ENCODE data around the gene CAPN2.

Gene CAPN2

GRCh38 chr1:223712194-223712849, at the start of gene CAPN2:
Gene CAPN2, plus strand, starts transcription at chr1:223712539. Its CDS starts 102 bp downstream, at chr1:223712641.
- peak in 1 of 2 experiments; percentile 58 for DNase-seq (ENCODE audit: low read depth in 2 of 2)

- no peak for DNase-seq (ENCODE audit: low read depth in 2 of 2)
These were observed 49.4 kb upstream of the CAPN2 start for GRCh38 chr1:223662943-223663342.

- DNase-seq (ENCODE audit: low read depth in 2 of 2) = no peak
These were observed 48.2 kb upstream of the CAPN2 start for GRCh38 chr1:223664106-223664505.

GRCh38 chr1:223665592-223666312, 46.6 kb upstream of the CAPN2 start, which contains the start of gene CAPN8:
Gene CAPN8, minus strand, starts transcription at chr1:223665701. Its CDS starts 55 bp downstream, at chr1:223665646.
- no peak for DNase-seq (ENCODE audit: low read depth in 2 of 2)

GRCh38 chr1:223667484-223668182, 44.7 kb upstream of the CAPN2 start:
- DNase-seq (ENCODE audit: low read depth in 2 of 2) = no peak

GRCh38 chr1:223669003-223669795, 43.1 kb upstream of the CAPN2 start:
- DNase-seq (ENCODE audit: low read depth in 2 of 2) = no peak

- no peak for DNase-seq (ENCODE audit: low read depth in 2 of 2)
These were observed 41.7 kb upstream of the CAPN2 start for GRCh38 chr1:223670458-223671159.

- no peak for DNase-seq (ENCODE audit: low read depth in 2 of 2)
These were observed 38.0 kb upstream of the CAPN2 start for GRCh38 chr1:223674119-223674890.

GRCh38 chr1:223678841-223679240, 33.5 kb upstream of the CAPN2 start:
- DNase-seq (ENCODE audit: low read depth in 2 of 2) = no peak

GRCh38 chr1:223680188-223680587, 32.2 kb upstream of the CAPN2 start:
- DNase-seq (ENCODE audit: low read depth in 2 of 2) = no peak

GRCh38 chr1:223682502-223682901, 29.8 kb upstream of the CAPN2 start:
- DNase-seq (ENCODE audit: low read depth in 2 of 2) = no peak

GRCh38 chr1:223683586-223684487, 28.5 kb upstream of the CAPN2 start:
- DNase-seq (ENCODE audit: low read depth in 2 of 2) = no peak

- DNase-seq (ENCODE audit: low read depth in 2 of 2) = no peak
These were observed 27.9 kb upstream of the CAPN2 start for GRCh38 chr1:223684488-223684792.

- DNase-seq (ENCODE audit: low read depth in 2 of 2) = no peak
These were observed 21.2 kb upstream of the CAPN2 start for GRCh38 chr1:223691121-223691520.

- no peak for DNase-seq (ENCODE audit: low read depth in 2 of 2)
These were observed 17.3 kb upstream of the CAPN2 start for GRCh38 chr1:223695014-223695548.

GRCh38 chr1:223695941-223696340, 16.4 kb upstream of the CAPN2 start:
- no peak for DNase-seq (ENCODE audit: low read depth in 2 of 2)

GRCh38 chr1:223700388-223700918, 11.9 kb upstream of the CAPN2 start:
- DNase-seq (ENCODE audit: low read depth in 2 of 2) = no peak

- DNase-seq (ENCODE audit: low read depth in 2 of 2) = peak; percentile 96
These were observed 11.2 kb upstream of the CAPN2 start for GRCh38 chr1:223700942-223701637.
